Breast epithelium (tissue), 3 donors: ENCODE data around the gene CLASP2.

ENCODE experiments used
- CTCF ChIP-seq, 3 donors: fragments of 450-650 bp; IDR thresholded peaks; one replicate each; pipeline ENCODE4 v1.5.1; 2016 to 2017; ENCODE audit warnings: antibody characterized with exemption in 3 of 3, mild to moderate bottlenecking in 3 of 3, moderate library complexity in 3 of 3
- POLR2A ChIP-seq: fragments of 450-650 bp; IDR thresholded peaks from one replicate; pipeline ENCODE4 v1.6.1; 2016; ENCODE audit warnings: antibody characterized with exemption, mild to moderate bottlenecking, moderate library complexity
- POLR2AphosphoS5 ChIP-seq, 3 donors: sonication (generic); formaldehyde crosslinking; IDR thresholded peaks; one replicate each; pipeline ENCODE4 v1.6.1; 2017; ENCODE audit warnings: antibody characterized with exemption in 3 of 3

GRCh38 chr3:33717866-33718594 is at the start of gene CLASP2:
- no peak for TF ChIP-seq POLR2A
- peak in 1 of 3 donors; percentile 5 for TF ChIP-seq CTCF (IDR thresholded peaks at IDR 0.05)
- peak; percentile 34 to 82 (median 58) for TF ChIP-seq POLR2AphosphoS5 (IDR thresholded peaks at IDR 0.05)
